Measurements from ENCODE around the gene MB21D2. TPM values are rescaled to one million over a fixed set of nuclear protein-coding genes. Genes with fewer than 3 reads are reported as not detected.

Gene MB21D2
- polyA plus RNA-seq, 6 donors from 2014 or later = not detected

DNA sequence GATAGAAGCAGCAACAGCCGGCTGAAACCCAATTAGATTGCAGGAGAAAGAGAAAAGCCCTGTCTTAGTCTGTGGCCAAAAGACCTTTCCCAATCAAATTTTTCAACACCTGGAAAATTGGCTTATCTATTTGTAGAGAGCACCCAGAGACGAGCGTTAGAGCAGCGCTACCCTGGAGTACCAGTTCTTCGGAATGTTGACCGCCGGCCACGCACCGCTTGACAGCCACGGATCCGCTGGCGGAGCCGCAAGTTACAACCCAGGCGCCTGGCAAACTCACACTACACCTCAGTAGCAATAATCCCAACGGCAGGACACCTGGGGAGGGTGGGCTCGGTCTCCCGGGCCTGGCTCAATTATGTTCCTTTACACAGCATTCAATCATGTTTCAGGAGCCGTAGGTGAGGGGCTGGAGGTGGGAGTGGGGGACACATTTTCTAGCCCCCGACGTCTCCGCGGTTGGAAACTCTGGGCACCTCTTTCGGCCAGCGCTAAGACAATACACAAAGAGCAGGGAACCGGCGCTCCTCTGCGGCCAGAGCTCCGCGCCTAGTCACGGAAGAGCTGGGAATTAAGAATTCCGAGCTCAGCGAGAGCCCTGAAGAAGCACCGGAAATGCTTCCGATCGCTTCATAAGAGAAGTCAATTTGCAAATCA, 1.2 kb downstream of the MB21D2 start:
- ATAC-seq (ENCODE audit: low read depth in 2 of 2) = no peak
- Mint-ChIP-seq H3K27me3 (peaks cover 64 to 84% (median 72%) of the 10 kb centered on the region in 3 donors), H3K9me3 (peaks cover 0 to 7% (median 0%) of the 10 kb centered on the region in 7 donors)

DNA sequence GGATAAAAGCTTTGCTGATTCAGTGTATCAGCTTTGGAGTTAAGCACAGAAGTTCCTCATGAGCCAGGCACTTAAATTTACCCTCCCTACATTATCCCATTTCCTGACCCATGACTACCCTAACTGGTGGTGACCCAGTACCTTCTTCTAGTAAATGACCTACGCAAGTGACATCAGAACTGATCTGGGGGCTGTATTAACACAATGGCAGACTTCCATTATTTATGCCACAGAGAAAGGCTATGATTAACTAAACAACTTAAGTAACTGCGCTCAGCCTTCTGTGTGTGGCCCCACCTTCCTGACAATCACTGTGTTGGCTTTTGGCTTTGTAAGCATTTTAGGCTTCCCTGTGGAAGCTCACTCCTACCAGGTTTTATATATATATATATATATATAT, 1.9 kb downstream of the MB21D2 start:
- Mint-ChIP-seq H3K27me3 (peaks cover 63 to 80% (median 66%) of the 10 kb centered on the region in 3 donors), H3K4me3 (peak overlapping the region in 1 of 8 donors; percentile 76), H3K4me1 (peaks cover 5 to 17% (median 15%) of the 10 kb centered on the region in 3 donors), H3K36me3 (peaks cover 0 to 8% of the 10 kb centered on the region in 2 donors), H3K9me3 (peaks cover 0 to 7% (median 0%) of the 10 kb centered on the region in 7 donors), H3K27ac (no peak overlapping the region)
- ATAC-seq (ENCODE audit: low read depth in 2 of 2) (no peak), DNase-seq (no peak)

More for the DNA sequence above, 1.2 kb downstream of the MB21D2 start:
- Mint-ChIP-seq H3K36me3 (peaks cover 0 to 8% of the 10 kb centered on the region in 2 donors), H3K4me3 (peak overlapping the region; percentile 41 to 88 (median 76)), H3K4me1 (peaks cover 5 to 17% (median 15%) of the 10 kb centered on the region in 3 donors), H3K27ac (no peak overlapping the region)
- no peak for DNase-seq

- Mint-ChIP-seq H3K27me3 (peaks cover 59 to 76% (median 62%) of the 10 kb centered on the region in 3 donors), H3K4me3 (no peak overlapping the region), H3K4me1 (peaks cover 5 to 17% (median 15%) of the 10 kb centered on the region in 3 donors), H3K9me3 (peaks cover 0 to 6% (median 0%) of the 10 kb centered on the region in 7 donors), H3K36me3 (peaks cover 0 to 8% of the 10 kb centered on the region in 2 donors), H3K27ac (no peak overlapping the region)
- DNase-seq = no peak
- no peak for ATAC-seq (ENCODE audit: low read depth in 2 of 2)
Measured at GRCh38 chr3:192915304-192915703, 2.4 kb downstream of the MB21D2 start.

DNA sequence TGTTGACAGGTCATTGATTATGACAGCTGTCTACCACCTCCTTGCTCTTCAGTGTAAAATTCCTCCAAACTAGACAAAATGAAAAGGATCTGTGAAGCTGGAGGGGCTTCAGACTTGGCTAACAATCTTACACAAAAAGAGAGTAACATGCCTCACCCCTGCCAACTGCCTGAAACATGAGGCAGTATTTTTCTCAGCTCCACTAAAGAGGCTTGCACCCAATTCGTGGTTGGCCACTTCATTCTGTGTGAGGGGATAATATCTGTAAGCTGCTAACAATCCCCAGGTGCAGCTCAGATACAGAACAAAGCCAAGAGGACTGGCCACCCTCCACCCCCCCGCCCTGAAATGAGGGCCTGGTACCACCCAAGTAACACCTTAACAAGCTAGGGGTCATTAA, 2.8 kb downstream of the MB21D2 start:
- DNase-seq = no peak
- Mint-ChIP-seq H3K4me3 (no peak overlapping the region), H3K36me3 (peaks cover 0 to 8% of the 10 kb centered on the region in 2 donors), H3K27me3 (peaks cover 55 to 71% (median 57%) of the 10 kb centered on the region in 3 donors), H3K27ac (no peak overlapping the region), H3K9me3 (peaks cover 0 to 5% (median 0%) of the 10 kb centered on the region in 7 donors), H3K4me1 (peaks cover 5 to 17% (median 15%) of the 10 kb centered on the region in 3 donors)
- no peak for ATAC-seq (ENCODE audit: low read depth in 2 of 2)

DNA sequence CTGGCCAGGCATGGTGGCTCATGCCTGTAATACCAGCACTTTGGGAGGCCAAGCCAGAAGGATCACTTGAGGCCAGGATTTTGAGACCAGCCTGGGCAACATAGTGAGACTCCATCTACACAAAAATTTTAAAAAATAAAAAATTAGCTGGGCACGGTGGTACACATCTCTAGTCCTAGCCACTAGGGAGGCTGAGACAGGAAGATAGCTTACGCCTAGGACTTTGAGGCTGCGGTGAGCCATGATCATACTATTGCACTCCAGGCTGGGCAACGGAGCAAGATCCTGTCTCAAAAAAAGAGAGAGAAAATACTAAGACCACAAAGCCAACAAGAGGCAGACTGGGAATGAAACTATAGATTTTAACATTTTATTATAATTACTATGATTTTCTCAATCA, 4.1 kb downstream of the MB21D2 start:
- Mint-ChIP-seq H3K36me3 (peaks cover 0 to 8% of the 10 kb centered on the region in 2 donors), H3K27ac (no peak overlapping the region), H3K4me3 (no peak overlapping the region), H3K27me3 (peaks cover 42 to 58% (median 44%) of the 10 kb centered on the region in 3 donors), H3K9me3 (peaks cover 0 to 5% (median 0%) of the 10 kb centered on the region in 7 donors), H3K4me1 (peaks cover 5 to 17% (median 15%) of the 10 kb centered on the region in 3 donors)
- no peak for DNase-seq
- no peak for ATAC-seq (ENCODE audit: low read depth in 2 of 2)

DNA sequence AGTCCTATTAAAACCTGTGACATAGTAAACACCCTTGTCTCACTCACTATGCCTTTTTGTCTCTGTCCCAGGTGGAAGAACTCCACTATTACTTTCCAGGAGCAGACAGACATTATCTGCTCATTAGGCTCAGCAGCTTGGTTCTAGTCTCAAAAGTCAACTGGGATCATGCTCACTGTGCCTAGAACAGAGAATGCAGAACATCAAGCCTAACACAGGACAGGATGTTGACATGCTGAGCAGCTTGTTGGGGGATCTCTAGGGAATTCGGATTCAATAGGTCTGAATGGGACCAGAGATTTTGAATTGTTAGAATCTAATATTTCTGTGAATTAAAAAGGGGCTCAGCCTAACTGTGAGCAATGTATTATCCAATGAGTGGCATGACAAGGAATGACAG, 6.4 kb downstream of the MB21D2 start:
- no peak for DNase-seq
- Mint-ChIP-seq H3K4me3 (no peak overlapping the region), H3K4me1 (peaks cover 0 to 5% (median 3%) of the 10 kb centered on the region in 3 donors), H3K27me3 (peaks cover 24 to 35% (median 31%) of the 10 kb centered on the region in 3 donors), H3K27ac (no peak overlapping the region), H3K36me3 (no peaks in the 10 kb centered on the region), H3K9me3 (peaks cover 0 to 4% (median 0%) of the 10 kb centered on the region in 7 donors)
- ATAC-seq (ENCODE audit: low read depth in 2 of 2) = no peak

DNA sequence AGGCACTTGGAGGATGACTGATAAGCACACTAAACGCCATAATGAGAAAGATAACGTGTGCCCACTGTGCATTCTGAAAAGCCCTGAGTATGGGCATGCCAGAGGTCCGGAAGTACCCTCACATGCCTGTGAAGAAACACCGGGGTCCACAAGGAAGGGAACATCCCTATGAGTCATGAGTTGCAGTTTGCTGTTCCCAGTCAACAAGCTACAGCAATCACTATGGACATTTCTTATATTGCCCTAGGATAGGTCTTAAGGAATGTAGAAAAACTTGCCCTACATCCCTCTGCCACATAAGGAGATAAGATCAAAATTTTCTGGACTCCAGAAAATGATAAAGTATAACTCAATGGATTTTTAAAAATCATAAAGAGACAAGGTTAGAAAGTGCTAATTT, 9.9 kb downstream of the MB21D2 start:
- no peak for DNase-seq
- H3K36me3 Mint-ChIP-seq = no peaks in the 10 kb centered on the region
- H3K9me3 Mint-ChIP-seq = peaks cover 0 to 4% (median 1%) of the 10 kb centered on the region in 7 donors
- H3K4me1 Mint-ChIP-seq = no peaks in the 10 kb centered on the region
- peaks cover 8 to 13% (median 10%) of the 10 kb centered on the region in 3 donors for H3K27me3 Mint-ChIP-seq
- H3K4me3 Mint-ChIP-seq = no peak overlapping the region
- ATAC-seq (ENCODE audit: low read depth in 2 of 2) = no peak
- no peak overlapping the region for H3K27ac Mint-ChIP-seq

- no peak for ATAC-seq (ENCODE audit: low read depth in 2 of 2)
- Mint-ChIP-seq H3K4me3 (no peak overlapping the region), H3K9me3 (peaks cover 0 to 4% (median under 1%) of the 10 kb centered on the region in 7 donors), H3K27ac (no peak overlapping the region), H3K27me3 (peaks cover 7 to 8% (median 8%) of the 10 kb centered on the region in 3 donors), H3K36me3 (no peaks in the 10 kb centered on the region), H3K4me1 (no peaks in the 10 kb centered on the region)
- no peak for DNase-seq
Measured at GRCh38 chr3:192906940-192907339, 10.7 kb downstream of the MB21D2 start.

DNA sequence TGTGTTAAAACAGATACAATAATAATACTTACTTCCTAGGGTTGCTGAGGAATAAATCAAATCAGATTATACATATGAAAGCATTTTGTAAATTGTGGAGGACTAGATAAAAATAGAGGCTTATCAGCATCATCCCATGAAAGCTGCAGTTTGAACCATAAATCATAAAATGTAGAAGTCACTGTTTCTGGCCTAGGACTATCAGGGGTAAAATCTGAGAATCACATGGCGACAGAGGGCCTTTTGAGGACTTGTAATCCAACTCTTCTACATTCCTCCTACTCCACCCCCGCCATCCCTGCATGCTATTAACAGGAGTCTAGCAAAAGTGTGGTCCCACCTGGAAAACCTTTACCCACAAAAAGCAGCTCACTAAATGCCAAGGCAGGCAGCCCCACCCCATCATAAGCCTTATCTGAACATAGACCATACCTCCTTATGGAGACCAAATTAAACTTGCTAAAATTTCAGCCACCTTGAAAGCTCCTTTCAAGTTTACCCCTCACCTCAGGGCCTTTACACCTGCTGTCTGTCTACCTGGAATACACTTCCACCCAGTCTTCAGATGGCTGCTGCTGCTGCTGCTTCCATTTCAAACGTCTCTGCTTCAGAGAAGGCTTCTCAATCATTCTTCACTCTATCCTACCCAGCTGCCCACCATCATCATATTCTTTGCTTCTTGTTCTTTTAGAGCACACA, 11.5 kb downstream of the MB21D2 start:
- H3K36me3 Mint-ChIP-seq = no peaks in the 10 kb centered on the region
- ATAC-seq (ENCODE audit: low read depth in 2 of 2) (no peak), DNase-seq (no peak)

GRCh38 chr3:192904632-192905289, 12.9 kb downstream of the MB21D2 start:
- no peak for ATAC-seq (ENCODE audit: low read depth in 2 of 2)
- Mint-ChIP-seq H3K4me1 (no peaks in the 10 kb centered on the region), H3K27me3 (peaks cover 0 to 8% (median 0%) of the 10 kb centered on the region in 3 donors), H3K4me3 (no peak overlapping the region), H3K9me3 (peaks cover 0 to 4% (median 1%) of the 10 kb centered on the region in 7 donors), H3K36me3 (no peaks in the 10 kb centered on the region), H3K27ac (no peak overlapping the region)
- no peak for DNase-seq

More for the DNA sequence above, 11.5 kb downstream of the MB21D2 start:
- Mint-ChIP-seq H3K27me3 (peaks cover 0 to 8% (median 1%) of the 10 kb centered on the region in 3 donors), H3K4me3 (no peak overlapping the region), H3K9me3 (peaks cover 0 to 4% (median 0%) of the 10 kb centered on the region in 7 donors), H3K27ac (no peak overlapping the region), H3K4me1 (no peaks in the 10 kb centered on the region)

DNA sequence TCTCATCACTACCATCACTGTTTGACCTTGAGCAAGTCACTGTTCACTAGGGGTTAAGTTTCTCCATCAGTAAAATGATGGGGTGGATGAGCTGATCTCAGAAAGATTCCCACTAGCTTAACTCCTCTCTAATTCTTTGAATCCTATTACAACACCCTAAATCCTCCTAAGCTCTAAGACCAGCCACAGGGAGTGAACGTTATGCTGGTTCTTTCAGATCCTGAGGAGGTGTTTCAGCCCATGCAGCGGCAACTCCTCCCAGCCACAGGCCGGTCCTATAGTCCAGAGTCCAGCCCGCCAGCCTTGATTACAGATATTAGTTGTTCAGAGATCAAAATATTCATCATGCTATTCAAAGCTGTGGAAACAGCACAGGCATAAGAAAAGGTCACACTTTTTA, 15.1 kb downstream of the MB21D2 start:
- DNase-seq (no peak), ATAC-seq (ENCODE audit: low read depth in 2 of 2) (no peak)
- Mint-ChIP-seq H3K9me3 (peaks cover 0 to 13% (median 4%) of the 10 kb centered on the region in 7 donors), H3K36me3 (no peaks in the 10 kb centered on the region), H3K4me1 (no peaks in the 10 kb centered on the region), H3K4me3 (no peak overlapping the region), H3K27ac (no peak overlapping the region), H3K27me3 (peaks cover 0 to 8% (median 4%) of the 10 kb centered on the region in 3 donors)

GRCh38 chr3:192901435-192901834, 16.2 kb downstream of the MB21D2 start:
- H3K27ac Mint-ChIP-seq = no peak overlapping the region
- ATAC-seq (ENCODE audit: low read depth in 2 of 2) = no peak
- H3K9me3 Mint-ChIP-seq = peaks cover 0 to 10% (median 4%) of the 10 kb centered on the region in 7 donors
- H3K27me3 Mint-ChIP-seq = peaks cover 4 to 10% (median 5%) of the 10 kb centered on the region in 3 donors
- no peaks in the 10 kb centered on the region for H3K36me3 Mint-ChIP-seq
- H3K4me1 Mint-ChIP-seq = no peaks in the 10 kb centered on the region
- DNase-seq = no peak
- no peak overlapping the region for H3K4me3 Mint-ChIP-seq

- DNase-seq = no peak
- Mint-ChIP-seq H3K4me1 (no peaks in the 10 kb centered on the region), H3K4me3 (no peak overlapping the region)
Measured at GRCh38 chr3:192899540-192899982, 18.1 kb downstream of the MB21D2 start.

More at GRCh38 chr3:192899540-192899982, 18.1 kb downstream of the MB21D2 start:
- Mint-ChIP-seq H3K27ac (peak overlapping the region in 1 of 6 donors; percentile 31), H3K36me3 (no peaks in the 10 kb centered on the region), H3K27me3 (peaks cover 10 to 19% (median 15%) of the 10 kb centered on the region in 3 donors), H3K9me3 (peaks cover 0 to 9% (median 4%) of the 10 kb centered on the region in 7 donors)
- no peak for ATAC-seq (ENCODE audit: low read depth in 2 of 2)
